ENCODE results near the gene SH2D1B.

- no peak for TF ChIP-seq NFIC (IDR thresholded peaks at IDR 0.05; ENCODE audit: low read depth, low read length)
- TF ChIP-seq MEF2A (IDR thresholded peaks at IDR 0.05; ENCODE audit: insufficient read depth, low read depth, low read length), result no peak
- no peak for TF ChIP-seq CTCF (IDR thresholded peaks at IDR 0.05 in 2 of 3, conservative IDR thresholded peaks at IDR 0.05 in 1 of 3; ENCODE audit: control insufficient read depth in 2 of 3, extremely low read depth in 1 of 3, insufficient read depth in 1 of 3, low read depth in 3 of 3, low read length in 3 of 3)
- no peak for TF ChIP-seq ATF3 (IDR thresholded peaks at IDR 0.05; ENCODE audit: borderline replicate concordance, extremely low read depth, low read depth, low read length)
- no peak for TF ChIP-seq TCF3 (IDR thresholded peaks at IDR 0.05; ENCODE audit: borderline replicate concordance, insufficient read depth, low read depth, low read length)
- TF ChIP-seq SRF (IDR thresholded peaks at IDR 0.05; ENCODE audit: low read depth in 2 of 2, low read length in 2 of 2), result no peak
- TF ChIP-seq EZH2 (IDR thresholded peaks at IDR 0.05; ENCODE audit: borderline replicate concordance, control insufficient read depth, low read depth, low read length), result no peak
- TF ChIP-seq ZNF622 (IDR thresholded peaks at IDR 0.05), result no peak
- TF ChIP-seq PRDM15 (CRISPR knock-in tag; IDR thresholded peaks at IDR 0.05), result no peak
Observed at GRCh38 chr1:162347281-162347680, 64.7 kb downstream of the SH2D1B start.
